Bronchial epithelial cell (primary cell): ENCODE measurements around the gene TRPV3. TPM values are rescaled to one million over a fixed set of nuclear protein-coding genes. Genes with fewer than 3 reads are reported as not detected.

Experiments
- DNase-seq: peaks from one replicate; pipeline ENCODE4 v3.0.0-alpha.2; 2010; ENCODE audit warnings: low read depth
- FAIRE-seq: peaks from 2 replicates; lab custom pipeline; 2011; peaks lifted over from hg19 to GRCh38; lab: Jason Lieb, UNC
- H3K27me3 ChIP-seq: 2 replicates; pipeline ENCODE4 v1.5.1; 2011; ENCODE audit warnings: low read length; ENCODE audit not compliant: control insufficient read depth, insufficient read depth
- H3K36me3 ChIP-seq: 2 replicates; pipeline ENCODE4 v1.5.1; 2011; ENCODE audit warnings: low read length; ENCODE audit not compliant: control insufficient read depth, insufficient read depth
- H3K4me3 ChIP-seq: 2 replicates; pipeline ENCODE4 v1.5.1; 2011; ENCODE audit warnings: mild to moderate bottlenecking, low read depth, low read length, control low read depth
- CTCF ChIP-seq: IDR thresholded peaks from 2 replicates; pipeline ENCODE4 v1.5.1; 2011; ENCODE audit warnings: mild to moderate bottlenecking, moderate library complexity, low read length, control low read depth, inconsistent platforms; ENCODE audit not compliant: insufficient read depth, severe bottlenecking
- total RNA-seq: library from RNA; depleted of rRNA; stranded (reverse); fragments of >200 nt; gene quantifications from 2 replicates; pipeline ENCODE4 v1.2.1, GENCODE V29; 2014

The TRPV3 gene
- total RNA-seq, 1 donor from 2014 or later, result 0.79 TPM

- no peak for TF ChIP-seq CTCF
- DNase-seq (no peak), FAIRE-seq (no peak)
- Histone ChIP-seq H3K27me3 (no peaks in the 10 kb centered on the region), H3K4me3 (no peak overlapping the region), H3K36me3 (no peaks in the 10 kb centered on the region)
These were observed 10.0 kb downstream of the TRPV3 start for GRCh38 chr17:3547628-3548027.

DNA sequence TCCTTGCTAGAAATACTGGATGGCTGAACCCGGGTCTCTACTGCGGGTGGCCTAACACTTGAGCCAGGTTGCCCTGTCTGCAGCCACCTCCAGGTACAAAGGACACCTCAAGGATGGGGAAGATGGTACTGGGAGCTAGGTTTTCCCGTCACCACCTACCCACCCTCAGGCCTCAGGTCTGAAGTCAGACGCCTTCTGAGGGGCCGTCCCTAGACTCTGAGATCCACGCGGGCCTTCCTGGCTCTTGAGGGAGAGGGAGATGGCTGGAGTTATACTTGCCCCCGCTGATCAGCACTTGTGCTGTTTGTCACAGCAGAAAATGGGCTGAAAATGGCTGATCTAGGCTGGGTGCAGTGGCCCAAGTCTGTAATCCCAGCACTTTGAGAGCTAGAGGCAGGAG lies 10.6 kb downstream of the TRPV3 start:
- H3K27me3 ChIP-seq, result no peaks in the 10 kb centered on the region
- FAIRE-seq, result no peak
- H3K36me3 ChIP-seq, result no peaks in the 10 kb centered on the region
- no peak for TF ChIP-seq CTCF
- DNase-seq, result no peak
- H3K4me3 ChIP-seq, result no peak overlapping the region

DNA sequence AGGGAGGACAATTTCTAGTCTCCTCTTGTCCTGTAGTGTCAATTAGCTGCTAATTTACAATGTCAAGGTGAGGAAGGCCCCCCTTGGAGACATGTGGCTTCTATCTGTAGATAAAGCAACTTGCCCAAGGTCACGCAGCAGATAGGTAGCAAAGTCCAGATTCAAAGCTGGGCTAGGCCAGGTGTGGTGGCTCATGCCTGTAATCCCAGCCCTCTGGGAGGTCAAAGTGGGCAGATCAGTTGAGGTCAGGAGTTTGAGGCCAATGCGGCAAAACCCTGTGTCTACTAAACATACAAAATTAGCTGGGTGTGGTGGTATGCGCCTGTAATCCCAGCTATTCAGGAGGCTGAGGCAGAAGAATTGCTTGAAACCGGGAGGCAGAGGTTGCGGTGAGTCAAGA lies 11.1 kb downstream of the TRPV3 start:
- TF ChIP-seq CTCF, result no peak
- no peak for DNase-seq
- Histone ChIP-seq H3K27me3 (no peaks in the 10 kb centered on the region), H3K4me3 (no peak overlapping the region), H3K36me3 (no peaks in the 10 kb centered on the region)
- no peak for FAIRE-seq

DNA sequence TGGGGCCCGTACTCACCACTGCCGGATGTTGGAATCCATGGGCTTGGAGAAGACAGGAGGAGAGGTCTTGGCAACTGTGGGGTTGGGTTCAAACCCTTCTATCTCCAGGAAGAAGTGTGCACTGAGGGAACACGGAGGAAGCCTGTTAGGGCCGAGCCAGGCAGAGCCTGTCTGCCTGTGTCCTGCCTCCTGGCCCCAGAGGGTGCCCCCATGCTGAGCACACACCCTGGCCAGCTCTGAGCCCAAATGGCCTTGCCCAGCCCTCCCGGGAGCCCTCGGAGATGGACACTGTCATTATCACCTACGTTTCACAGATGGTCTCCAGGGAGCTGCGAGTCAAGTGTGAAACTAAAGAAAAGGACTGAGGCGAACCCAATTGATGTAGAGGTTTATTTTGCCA lies 12.5 kb downstream of the TRPV3 start:
- Histone ChIP-seq H3K4me3 (no peak overlapping the region), H3K36me3 (no peaks in the 10 kb centered on the region), H3K27me3 (no peaks in the 10 kb centered on the region)
- no peak for TF ChIP-seq CTCF
- no peak for DNase-seq
- no peak for FAIRE-seq

GRCh38 chr17:3544365-3544764 lies 13.2 kb downstream of the TRPV3 start:
- H3K36me3 ChIP-seq, result no peaks in the 10 kb centered on the region
- no peak overlapping the region for H3K4me3 ChIP-seq
- H3K27me3 ChIP-seq, result no peaks in the 10 kb centered on the region
- no peak for FAIRE-seq
- no peak for DNase-seq
- TF ChIP-seq CTCF, result no peak

GRCh38 chr17:3543453-3543852 lies 14.2 kb downstream of the TRPV3 start:
- DNase-seq, result no peak
- Histone ChIP-seq H3K27me3 (no peaks in the 10 kb centered on the region), H3K36me3 (no peaks in the 10 kb centered on the region), H3K4me3 (no peak overlapping the region)
- FAIRE-seq, result no peak
- no peak for TF ChIP-seq CTCF
